ENCODE results near the gene SYNGR1. TPM values are rescaled to one million over a fixed set of nuclear protein-coding genes. Genes with fewer than 3 reads are reported as not detected.

SYNGR1 gene
- total RNA-seq, 2 donors from 2014 or later: 29.4 to 29.5 TPM

GRCh38 chr22:39309881-39310714 is 39.7 kb upstream of the SYNGR1 start:
- Histone ChIP-seq H3K4me3 (no peak overlapping the region), H3K9me3 (no peaks in the 10 kb centered on the region), H3K4me1 (peaks cover 0 to 55% of the 10 kb centered on the region in 2 donors), H3K27ac (peak overlapping the region; percentile 71 to 78), H3K36me3 (peaks cover 36% of the 10 kb centered on the region), H3K27me3 (no peaks in the 10 kb centered on the region)
- TF ChIP-seq CTCF (IDR thresholded peaks at IDR 0.05): no peak
- DNase-seq (ENCODE audit: low spot score): no peak

- H3K27me3 ChIP-seq: no peaks in the 10 kb centered on the region
- H3K4me3 ChIP-seq: no peak overlapping the region
- H3K27ac ChIP-seq: no peak overlapping the region
- H3K4me1 ChIP-seq: peaks cover 0 to 71% of the 10 kb centered on the region in 2 donors
- no peak for TF ChIP-seq CTCF (IDR thresholded peaks at IDR 0.05)
- DNase-seq (ENCODE audit: low spot score): no peak
- no peaks in the 10 kb centered on the region for H3K9me3 ChIP-seq
- H3K36me3 ChIP-seq: peaks cover 53% of the 10 kb centered on the region
Measured at GRCh38 chr22:39311592-39312400, 38.0 kb upstream of the SYNGR1 start.

GRCh38 chr22:39312410-39312809 is 37.4 kb upstream of the SYNGR1 start:
- Histone ChIP-seq H3K27ac (peak overlapping the region; percentile 2 to 99), H3K4me3 (no peak overlapping the region), H3K9me3 (no peaks in the 10 kb centered on the region), H3K27me3 (no peaks in the 10 kb centered on the region), H3K4me1 (peaks cover 0 to 72% of the 10 kb centered on the region in 2 donors), H3K36me3 (peaks cover 59% of the 10 kb centered on the region)
- DNase-seq (ENCODE audit: low spot score): no peak
- no peak for TF ChIP-seq CTCF (IDR thresholded peaks at IDR 0.05)

- H3K4me1 ChIP-seq: peaks cover 0 to 76% of the 10 kb centered on the region in 2 donors
- H3K27ac ChIP-seq: peak overlapping the region; percentile 75 to 99
- no peak for DNase-seq (ENCODE audit: low spot score)
- no peak overlapping the region for H3K4me3 ChIP-seq
- TF ChIP-seq CTCF (IDR thresholded peaks at IDR 0.05): no peak
- no peaks in the 10 kb centered on the region for H3K27me3 ChIP-seq
- H3K9me3 ChIP-seq: no peaks in the 10 kb centered on the region
- H3K36me3 ChIP-seq: peaks cover 69% of the 10 kb centered on the region
Measured at GRCh38 chr22:39313258-39314001, 36.4 kb upstream of the SYNGR1 start.

GRCh38 chr22:39314251-39314971 is 35.4 kb upstream of the SYNGR1 start:
- no peak for TF ChIP-seq CTCF (IDR thresholded peaks at IDR 0.05)
- DNase-seq (ENCODE audit: low spot score): no peak
- H3K4me3 ChIP-seq: no peak overlapping the region
- H3K27ac ChIP-seq: peak overlapping the region; percentile 75 to 99
- H3K9me3 ChIP-seq: no peaks in the 10 kb centered on the region
- H3K27me3 ChIP-seq: no peaks in the 10 kb centered on the region
- H3K4me1 ChIP-seq: peaks cover 0 to 71% of the 10 kb centered on the region in 2 donors
- peaks cover 69% of the 10 kb centered on the region for H3K36me3 ChIP-seq

All from right atrium auricular region (tissue), 2 donors.